Neuronal stem cell (in vitro differentiated cells): ENCODE data around the gene CRABP2.
A peak's percentile ranks its signal among the peaks of the same experiment; 100 is the strongest.

Source experiments
- DNase-seq: peaks from one replicate; pipeline ENCODE4 v3.0.0-alpha.2; 2013; ENCODE audit warnings: low spot score
- H2AFZ ChIP-seq: one replicate; pipeline ENCODE4 v1.6.1; 2013; ENCODE audit warnings: mild to moderate bottlenecking, low read length, inconsistent platforms
- H2AK5ac ChIP-seq: 2 replicates; pipeline ENCODE4 v1.6.1; 2013; ENCODE audit warnings: low read depth, mild to moderate bottlenecking, inconsistent platforms, low read length, moderate library complexity, mixed read lengths
- H2BK120ac ChIP-seq: 2 replicates; pipeline ENCODE4 v1.6.1; 2013; ENCODE audit warnings: low read depth, mild to moderate bottlenecking, inconsistent platforms, low read length, moderate library complexity, mixed read lengths
- H2BK12ac ChIP-seq: one replicate; pipeline ENCODE4 v1.6.1; 2013; ENCODE audit warnings: low read length, inconsistent platforms
- H2BK15ac ChIP-seq: 2 replicates; pipeline ENCODE4 v1.6.1; 2013; ENCODE audit warnings: mild to moderate bottlenecking, low read length, inconsistent platforms, mixed read lengths
- H2BK5ac ChIP-seq: one replicate; pipeline ENCODE4 v1.6.1; 2013; ENCODE audit warnings: inconsistent platforms, mild to moderate bottlenecking, low read length, moderate library complexity
- H3K14ac ChIP-seq: one replicate; pipeline ENCODE4 v1.6.1; 2013; ENCODE audit warnings: low read length, inconsistent platforms
- H3K18ac ChIP-seq: 2 replicates; pipeline ENCODE4 v1.6.1; 2013; ENCODE audit warnings: low read length, inconsistent platforms
- H3K23ac ChIP-seq: 2 replicates; pipeline ENCODE4 v1.6.1; 2013; ENCODE audit warnings: low read depth, mild to moderate bottlenecking, mixed read lengths, low read length, inconsistent platforms; ENCODE audit not compliant: poor library complexity
- H3K27ac ChIP-seq: replicated peaks from 3 replicates; pipeline ENCODE4 v1.5.1; 2013; ENCODE audit warnings: low read length, inconsistent platforms
- H3K27me3 ChIP-seq, 3 experiments: 2 replicates each; pipeline ENCODE4 v1.6.1; 2013; ENCODE audit warnings: low read length in 3 of 3, mild to moderate bottlenecking in 2 of 3, inconsistent platforms in 1 of 3, low read depth in 1 of 3, mixed read lengths in 1 of 3, moderate library complexity in 1 of 3; ENCODE audit not compliant: control insufficient read depth in 3 of 3, insufficient read depth in 3 of 3
- H3K36me3 ChIP-seq, 2 donors: replicated peaks in 1 of 2; 2 replicates each; pipeline ENCODE4 v1.6.1; 2013; ENCODE audit warnings: low read length in 2 of 2; ENCODE audit not compliant: control insufficient read depth in 2 of 2, insufficient read depth in 2 of 2
- H3K4ac ChIP-seq: 2 replicates; pipeline ENCODE4 v1.6.1; 2013; ENCODE audit warnings: inconsistent platforms, mild to moderate bottlenecking, low read length, moderate library complexity
- H3K4me1 ChIP-seq, 2 donors: 1 replicate in 1 of 2; 2 replicates in 1 of 2; pipeline ENCODE4 v1.6.1; 2013; ENCODE audit warnings: low read length in 2 of 2, low read depth in 1 of 2; ENCODE audit not compliant: control insufficient read depth in 2 of 2, insufficient read depth in 1 of 2
- H3K4me2 ChIP-seq: one replicate; pipeline ENCODE4 v1.6.1; 2013; ENCODE audit warnings: mild to moderate bottlenecking, low read length, inconsistent platforms; ENCODE audit not compliant: insufficient read depth, poor library complexity, severe bottlenecking
- H3K4me3 ChIP-seq, 2 donors: 2 replicates each; pipeline ENCODE4 v1.5.1; 2013; ENCODE audit warnings: low read length in 2 of 2, mild to moderate bottlenecking in 2 of 2, inconsistent platforms in 1 of 2, moderate library complexity in 1 of 2
- H3K79me1 ChIP-seq: one replicate; pipeline ENCODE4 v1.6.1; 2013; ENCODE audit warnings: low read depth, mild to moderate bottlenecking, inconsistent platforms, low read length, moderate library complexity
- H3K9ac ChIP-seq: one replicate; pipeline ENCODE4 v1.6.1; 2013; ENCODE audit warnings: mild to moderate bottlenecking, low read depth, low read length, inconsistent platforms; ENCODE audit not compliant: poor library complexity
- H3K9me3 ChIP-seq, 2 donors: replicated peaks in 1 of 2; 2 replicates each; pipeline versions ENCODE3 to v1.6.1; 2013; ENCODE audit warnings: low read length in 2 of 2, mild to moderate bottlenecking in 2 of 2, inconsistent platforms in 1 of 2, low read depth in 1 of 2, mixed read lengths in 1 of 2, moderate library complexity in 1 of 2; ENCODE audit not compliant: control insufficient read depth in 2 of 2, insufficient read depth in 1 of 2
- H4K8ac ChIP-seq: one replicate; pipeline ENCODE4 v1.6.1; 2013; ENCODE audit warnings: low read depth, mild to moderate bottlenecking, inconsistent platforms, low read length, moderate library complexity
- H4K91ac ChIP-seq: one replicate; pipeline ENCODE4 v1.6.1; 2013; ENCODE audit warnings: low read length, low read depth, mild to moderate bottlenecking, inconsistent platforms; ENCODE audit not compliant: poor library complexity
- WGBS, 2 donors: extraction: QIAGEN DNeasy Blood & Tissue Kit; methylation state at CpG; one replicate each; pipeline ENCODE4 v1.1.7; 2013; ENCODE audit warnings: missing lambda C conversion rate in 2 of 2, mixed read lengths in 1 of 2; ENCODE audit not compliant: insufficient read length in 2 of 2, insufficient replicate concordance in 1 of 2; ENCODE audit errors: extremely low coverage in 2 of 2; 5-methylcytosine and 5-hydroxymethylcytosine counted together

Gene CRABP2

GRCh38 chr1:156677616-156678596 is 27.5 kb downstream of the CRABP2 start:
- no CpG with 5 or more reads among the region's 22 CpGs for WGBS, 2 donors
- no peak overlapping the region for H2BK12ac ChIP-seq
- H3K27me3 ChIP-seq, result peaks cover 0 to 42% (median 0%) of the 10 kb centered on the region in 3 experiments
- H2BK5ac ChIP-seq, result peak overlapping the region; percentile 100
- peaks cover 23 to 30% of the 10 kb centered on the region in 2 donors for H3K4me1 ChIP-seq
- no peak overlapping the region for H4K91ac ChIP-seq
- H2BK120ac ChIP-seq, result no peak overlapping the region
- H3K79me1 ChIP-seq, result peaks cover 12% of the 10 kb centered on the region
- peak overlapping the region; percentile 58 for H3K27ac ChIP-seq
- H3K36me3 ChIP-seq, result peaks cover 14 to 26% of the 10 kb centered on the region in 2 donors
- no peaks in the 10 kb centered on the region for H3K9me3 ChIP-seq
- no peak overlapping the region for H3K4ac ChIP-seq
- no peak overlapping the region for H2BK15ac ChIP-seq
- H3K9ac ChIP-seq, result no peak overlapping the region
- H3K4me2 ChIP-seq, result no peak overlapping the region
- H3K14ac ChIP-seq, result no peak overlapping the region
- peak overlapping the region; percentile 66 to 83 for H3K4me3 ChIP-seq
- peak overlapping the region; percentile 61 for H3K18ac ChIP-seq
- H3K23ac ChIP-seq, result no peak overlapping the region
- H4K8ac ChIP-seq, result no peak overlapping the region
- no peak overlapping the region for H2AK5ac ChIP-seq
- peak; percentile 86 for DNase-seq
- peak overlapping the region; percentile 65 for H2AFZ ChIP-seq

GRCh38 chr1:156676820-156677615 is 28.4 kb downstream of the CRABP2 start, which contains the start of gene NES:
Gene NES (minus strand): TSS chr1:156677407. CDS start chr1:156677264, 143 bp downstream.
- Histone ChIP-seq H3K4me2 (peak within 1 kb of the TSS; percentile 96), H3K18ac (peak within 1 kb of the TSS; percentile 100), H3K14ac (peak within 1 kb of the TSS; percentile 92), H3K27me3 (peaks cover 0 to 36% (median 0%) of the 10 kb centered on the region in 3 experiments), H4K8ac (no peak within 1 kb of the TSS), H3K4me1 (peaks cover 26 to 36% of the 10 kb centered on the region in 2 donors), H3K4ac (peak within 1 kb of the TSS; percentile 70), H3K23ac (peak within 1 kb of the TSS; percentile 89), H3K9ac (peak within 1 kb of the TSS; percentile 99), H4K91ac (peak within 1 kb of the TSS; percentile 59), H3K36me3 (peaks cover 22 to 35% of the 10 kb centered on the region in 2 donors), H3K27ac (peak within 1 kb of the TSS; percentile 100), H2BK120ac (peak within 1 kb of the TSS; percentile 97), H3K4me3 (peak within 1 kb of the TSS; percentile 83 to 99), H2AFZ (peak within 1 kb of the TSS; percentile 65), H2BK12ac (peak within 1 kb of the TSS; percentile 86), H3K9me3 (peaks cover 2 to 7% of the 10 kb centered on the region in 2 donors), H2BK5ac (peak within 1 kb of the TSS; percentile 100), H3K79me1 (peaks cover 17% of the 10 kb centered on the region), H2AK5ac (peak within 1 kb of the TSS; percentile 100), H2BK15ac (peak within 1 kb of the TSS; percentile 78)
- no CpG with 5 or more reads among the region's 70 CpGs for WGBS, 2 donors
- DNase-seq, result peak; percentile 89

- peak overlapping the region; percentile 83 to 99 for H3K4me3 ChIP-seq
- no peak for DNase-seq
- peaks cover 0 to 29% (median 0%) of the 10 kb centered on the region in 3 experiments for H3K27me3 ChIP-seq
- peak overlapping the region; percentile 100 for H2AK5ac ChIP-seq
- H4K8ac ChIP-seq, result no peak overlapping the region
- peak overlapping the region; percentile 70 for H3K4ac ChIP-seq
- WGBS, 2 donors, result no CpG with 5 or more reads among the region's 49 CpGs
- peak overlapping the region; percentile 96 for H3K4me2 ChIP-seq
- H3K18ac ChIP-seq, result peak overlapping the region; percentile 100
- peak overlapping the region; percentile 100 for H2BK5ac ChIP-seq
- H2BK12ac ChIP-seq, result peak overlapping the region; percentile 80
- H3K79me1 ChIP-seq, result peaks cover 17% of the 10 kb centered on the region
- H4K91ac ChIP-seq, result peak overlapping the region; percentile 59
- H2BK120ac ChIP-seq, result peak overlapping the region; percentile 97
- peaks cover 27 to 38% of the 10 kb centered on the region in 2 donors for H3K4me1 ChIP-seq
- peak overlapping the region; percentile 99 for H3K9ac ChIP-seq
- peak overlapping the region; percentile 92 for H3K14ac ChIP-seq
- peak overlapping the region; percentile 78 for H2BK15ac ChIP-seq
- peaks cover 2 to 10% of the 10 kb centered on the region in 2 donors for H3K9me3 ChIP-seq
- peak overlapping the region; percentile 89 for H3K23ac ChIP-seq
- H3K27ac ChIP-seq, result peak overlapping the region; percentile 100
- H2AFZ ChIP-seq, result no peak overlapping the region
- peaks cover 27 to 42% of the 10 kb centered on the region in 2 donors for H3K36me3 ChIP-seq
These were observed 29.1 kb downstream of the CRABP2 start for GRCh38 chr1:156676114-156676819.
